Naive thymus-derived CD4-positive, alpha-beta T cell (primary cell): ENCODE measurements around the gene MYH10. TPM values are rescaled to one million over a fixed set of nuclear protein-coding genes. Genes with fewer than 3 reads are reported as not detected.

Source experiments
- ATAC-seq: fragments of 150-1000 bp; cut with Tn5 transposase; 2 replicates; pipeline ENCODE4 v1.10.0; 2021; ENCODE audit warnings: mild to moderate bottlenecking, moderate library complexity
- CTCF ChIA-PET: fragments of 350-600 bp; sonication (Branson Sonifier 250); formaldehyde crosslinking; loops from one replicate; lab custom pipeline; 2021; ENCODE audit warnings: antibody characterized with exemption; lab: Charles Lee
- POLR2A ChIA-PET: fragments of 350-600 bp; sonication (Branson Sonifier 250); formaldehyde crosslinking; loops from one replicate; lab custom pipeline; 2021; ENCODE audit warnings: antibody characterized with exemption, inconsistent platforms; lab: Charles Lee
- DNase-seq, 9 donors: peaks; one replicate each; pipeline versions ENCODE4 v3.0.0 to v3.0.0-alpha.2; 2020 to 2022; ENCODE audit warnings: mixed read lengths in 1 of 9
- H3K27ac ChIP-seq: one replicate; pipeline ENCODE4 v1.7.0; 2013; ENCODE audit warnings: mild to moderate bottlenecking, low read depth, low read length, moderate library complexity
- H3K27me3 ChIP-seq, 2 donors: one replicate each; pipeline ENCODE4 v1.7.0; 2013; ENCODE audit warnings: low read length in 2 of 2, mild to moderate bottlenecking in 2 of 2, moderate library complexity in 2 of 2; ENCODE audit not compliant: control insufficient read depth in 2 of 2, insufficient read depth in 2 of 2
- H3K36me3 ChIP-seq, 3 experiments: 1 replicate in 2 of 3; 2 replicates in 1 of 3; pipeline ENCODE4 v1.7.0; 2013; ENCODE audit warnings: low read length in 3 of 3, mild to moderate bottlenecking in 3 of 3, moderate library complexity in 1 of 3; ENCODE audit not compliant: insufficient read depth in 3 of 3, control insufficient read depth in 2 of 3
- H3K4me1 ChIP-seq, 2 donors: one replicate each; pipeline ENCODE4 v1.7.0; 2013; ENCODE audit warnings: low read length in 2 of 2, mild to moderate bottlenecking in 2 of 2, moderate library complexity in 1 of 2; ENCODE audit not compliant: control insufficient read depth in 2 of 2, insufficient read depth in 2 of 2
- H3K4me3 ChIP-seq: 2 replicates; pipeline ENCODE4 v1.7.0; 2013; ENCODE audit warnings: mild to moderate bottlenecking, low read length
- H3K9me3 ChIP-seq, 3 experiments: 1 replicate in 2 of 3; 2 replicates in 1 of 3; pipeline ENCODE4 v1.7.0; 2013; ENCODE audit warnings: low read length in 3 of 3; ENCODE audit not compliant: control insufficient read depth in 2 of 3
- H3K27ac Mint-ChIP-seq, 9 donors: one replicate each; pipeline ENCODE4 v1.8.0; 2020 to 2022; ENCODE audit warnings: mixed read lengths in 9 of 9, mild to moderate bottlenecking in 8 of 9, moderate library complexity in 5 of 9, inconsistent platforms in 2 of 9
- H3K27me3 Mint-ChIP-seq, 5 donors: one replicate each; pipeline ENCODE4 v1.8.0; 2021 to 2022; ENCODE audit warnings: mixed read lengths in 5 of 5, mild to moderate bottlenecking in 1 of 5
- H3K36me3 Mint-ChIP-seq, 5 donors: one replicate each; pipeline ENCODE4 v1.8.0; 2020 to 2022; ENCODE audit warnings: mixed read lengths in 5 of 5, mild to moderate bottlenecking in 3 of 5, inconsistent platforms in 1 of 5
- H3K4me1 Mint-ChIP-seq, 7 donors: one replicate each; pipeline ENCODE4 v1.8.0; 2020 to 2022; ENCODE audit warnings: mixed read lengths in 7 of 7, mild to moderate bottlenecking in 3 of 7, inconsistent platforms in 1 of 7
- H3K4me3 Mint-ChIP-seq, 10 donors: one replicate each; pipeline ENCODE4 v1.8.0; 2020 to 2022; ENCODE audit warnings: mild to moderate bottlenecking in 10 of 10, mixed read lengths in 10 of 10, moderate library complexity in 6 of 10, inconsistent platforms in 2 of 10
- H3K9me3 Mint-ChIP-seq, 11 donors: one replicate each; pipeline ENCODE4 v1.8.0; 2020 to 2022; ENCODE audit warnings: mixed read lengths in 11 of 11, mild to moderate bottlenecking in 4 of 11, inconsistent platforms in 1 of 11, moderate library complexity in 1 of 11
- intact Hi-C, 2 donors: fragments of 100-400 bp; cut with micrococcal nuclease; formaldehyde crosslinking; loops; one replicate each; pipeline ENCODE4 v1.15.1; 2023
- polyA plus RNA-seq, 2 donors: library from polyadenylated mRNA; unstranded; fragments of 300-500 nt; fragmentation: Illumina TruSeq; gene quantifications; one replicate each; pipeline ENCODE4 v1.2.3, GENCODE V29; 2021
- total RNA-seq, 6 experiments: library from RNA in 5 of 6; stranded (reverse) in 5 of 6; gene quantifications; 1 replicate in 5 of 6; 2 replicates in 1 of 6; pipeline ENCODE4 v1.2.3 and lab custom pipeline; 2021 to 2026

Gene MYH10
- total and polyA plus RNA-seq, 7 experiments from 2014 or later, result 0.85 to 10.0 (median 2.0) TPM

GRCh38 chr17:8537734-8538133 lies 92.8 kb downstream of the MYH10 start:
- no peak overlapping the region for H3K4me3 ChIP-seq
- no peaks in the 10 kb centered on the region for H3K27me3 ChIP-seq
- H3K4me3 Mint-ChIP-seq, result no peak overlapping the region
- H3K4me1 ChIP-seq, result no peaks in the 10 kb centered on the region
- ATAC-seq (no peak), DNase-seq (no peak)
- no peaks in the 10 kb centered on the region for H3K36me3 Mint-ChIP-seq
- ChIA-PET CTCF (no interaction called here), POLR2A (no interaction called here)
- no peaks in the 10 kb centered on the region for H3K9me3 Mint-ChIP-seq
- no peak overlapping the region for H3K27ac Mint-ChIP-seq
- no peaks in the 10 kb centered on the region for H3K36me3 ChIP-seq
- H3K27ac ChIP-seq, result no peak overlapping the region
- no peaks in the 10 kb centered on the region for H3K4me1 Mint-ChIP-seq
- no peaks in the 10 kb centered on the region for H3K27me3 Mint-ChIP-seq
- no peaks in the 10 kb centered on the region for H3K9me3 ChIP-seq
- intact Hi-C loops, result no loop called here

GRCh38 chr17:8534498-8535188 lies 95.9 kb downstream of the MYH10 start:
- Histone ChIP-seq H3K9me3 (no peaks in the 10 kb centered on the region), H3K36me3 (no peaks in the 10 kb centered on the region), H3K27ac (no peak overlapping the region), H3K27me3 (no peaks in the 10 kb centered on the region), H3K4me3 (no peak overlapping the region), H3K4me1 (no peaks in the 10 kb centered on the region)
- ChIA-PET POLR2A (no interaction called here), CTCF (no interaction called here)
- Mint-ChIP-seq H3K36me3 (no peaks in the 10 kb centered on the region), H3K4me1 (no peaks in the 10 kb centered on the region), H3K4me3 (no peak overlapping the region), H3K27me3 (no peaks in the 10 kb centered on the region), H3K27ac (no peak overlapping the region), H3K9me3 (no peaks in the 10 kb centered on the region)
- intact Hi-C loops, result no loop called here
- ATAC-seq, result no peak
- DNase-seq, result no peak

GRCh38 chr17:8532021-8532420 lies 98.5 kb downstream of the MYH10 start:
- Histone ChIP-seq H3K4me3 (no peak overlapping the region), H3K36me3 (no peaks in the 10 kb centered on the region), H3K4me1 (no peaks in the 10 kb centered on the region), H3K9me3 (no peaks in the 10 kb centered on the region), H3K27me3 (no peaks in the 10 kb centered on the region), H3K27ac (no peak overlapping the region)
- Mint-ChIP-seq H3K4me3 (no peak overlapping the region), H3K27ac (no peak overlapping the region), H3K9me3 (no peaks in the 10 kb centered on the region), H3K36me3 (peaks cover 0 to 6% (median 0%) of the 10 kb centered on the region in 5 donors), H3K4me1 (no peaks in the 10 kb centered on the region), H3K27me3 (no peaks in the 10 kb centered on the region)
- DNase-seq (no peak), ATAC-seq (no peak)
- POLR2A ChIA-PET, result no interaction called here
- intact Hi-C loops, result no loop called here
- CTCF ChIA-PET, result no interaction called here

- no peaks in the 10 kb centered on the region for H3K36me3 ChIP-seq
- CTCF ChIA-PET, result interaction anchor here (0.5 kb wide), 1 partner anchor 214 kb away, joined by 3 read pairs; no protein-coding TSS in a partner anchor
- H3K4me3 Mint-ChIP-seq, result no peak overlapping the region
These were observed 107.9 kb downstream of the MYH10 start for GRCh38 chr17:8522577-8522976.

GRCh38 chr17:8520981-8521380 lies 109.5 kb downstream of the MYH10 start:
- CTCF ChIA-PET, result no interaction called here
- Histone ChIP-seq H3K4me1 (no peaks in the 10 kb centered on the region), H3K27ac (no peak overlapping the region), H3K27me3 (no peaks in the 10 kb centered on the region), H3K4me3 (no peak overlapping the region), H3K9me3 (no peaks in the 10 kb centered on the region), H3K36me3 (no peaks in the 10 kb centered on the region)
- ATAC-seq (no peak), DNase-seq (no peak)
- intact Hi-C loops, result no loop called here
- H3K4me3 Mint-ChIP-seq, result no peak overlapping the region
- H3K36me3 Mint-ChIP-seq, result peaks cover 0 to 12% (median 3%) of the 10 kb centered on the region in 5 donors
- peaks cover 0 to 6% (median 0%) of the 10 kb centered on the region in 7 donors for H3K4me1 Mint-ChIP-seq
- H3K27me3 Mint-ChIP-seq, result no peaks in the 10 kb centered on the region
- no peak overlapping the region for H3K27ac Mint-ChIP-seq
- H3K9me3 Mint-ChIP-seq, result no peaks in the 10 kb centered on the region
- POLR2A ChIA-PET, result no interaction called here

More at GRCh38 chr17:8522577-8522976, 107.9 kb downstream of the MYH10 start:
- ATAC-seq, result no peak
- intact Hi-C loops, result no loop called here
- no peaks in the 10 kb centered on the region for H3K27me3 ChIP-seq
- H3K9me3 ChIP-seq, result no peaks in the 10 kb centered on the region
- H3K4me1 ChIP-seq, result no peaks in the 10 kb centered on the region
- H3K4me3 ChIP-seq, result no peak overlapping the region
- Mint-ChIP-seq H3K27me3 (no peaks in the 10 kb centered on the region), H3K27ac (no peak overlapping the region), H3K9me3 (no peaks in the 10 kb centered on the region), H3K36me3 (peaks cover 0 to 3% (median 1%) of the 10 kb centered on the region in 5 donors), H3K4me1 (peaks cover 0 to under 1% (median 0%) of the 10 kb centered on the region in 7 donors)
- no peak overlapping the region for H3K27ac ChIP-seq
- DNase-seq, result no peak
- POLR2A ChIA-PET, result interaction anchor here (0.8 kb wide), 1 partner anchor 27 kb away, joined by 3 read pairs; no protein-coding TSS in a partner anchor

- DNase-seq, result no peak
- Mint-ChIP-seq H3K4me3 (no peak overlapping the region), H3K27me3 (no peaks in the 10 kb centered on the region)
These were observed 111.7 kb downstream of the MYH10 start for GRCh38 chr17:8518850-8519249.

GRCh38 chr17:8518326-8518725 lies 112.2 kb downstream of the MYH10 start:
- DNase-seq (no peak), ATAC-seq (no peak)
- Mint-ChIP-seq H3K4me3 (no peak overlapping the region), H3K27me3 (no peaks in the 10 kb centered on the region), H3K27ac (no peak overlapping the region), H3K36me3 (peaks cover 0 to 14% (median 10%) of the 10 kb centered on the region in 5 donors), H3K4me1 (peaks cover 0 to 6% (median 0%) of the 10 kb centered on the region in 7 donors), H3K9me3 (no peaks in the 10 kb centered on the region)
- ChIA-PET POLR2A (no interaction called here), CTCF (no interaction called here)
- Histone ChIP-seq H3K4me1 (no peaks in the 10 kb centered on the region), H3K4me3 (no peak overlapping the region), H3K9me3 (no peaks in the 10 kb centered on the region), H3K27me3 (no peaks in the 10 kb centered on the region), H3K27ac (no peak overlapping the region), H3K36me3 (no peaks in the 10 kb centered on the region)
- intact Hi-C loops, result no loop called here

More at GRCh38 chr17:8518850-8519249, 111.7 kb downstream of the MYH10 start:
- intact Hi-C loops, result no loop called here
- Histone ChIP-seq H3K9me3 (no peaks in the 10 kb centered on the region), H3K27me3 (no peaks in the 10 kb centered on the region), H3K27ac (no peak overlapping the region), H3K4me1 (no peaks in the 10 kb centered on the region), H3K36me3 (no peaks in the 10 kb centered on the region), H3K4me3 (no peak overlapping the region)
- no peak for ATAC-seq
- Mint-ChIP-seq H3K9me3 (no peaks in the 10 kb centered on the region), H3K4me1 (peaks cover 0 to 6% (median 0%) of the 10 kb centered on the region in 7 donors), H3K36me3 (peaks cover 0 to 12% (median 10%) of the 10 kb centered on the region in 5 donors), H3K27ac (no peak overlapping the region)
- CTCF ChIA-PET, result no interaction called here
- POLR2A ChIA-PET, result no interaction called here
